Subcutaneous adipose tissue (tissue), 4 donors: Measurements from ENCODE around the gene LCNL1. TPM values are rescaled to one million over a fixed set of nuclear protein-coding genes. Genes with fewer than 3 reads are reported as not detected.

Experiments used
- total RNA-seq, 4 donors: library from RNA; depleted of rRNA; stranded (reverse); fragments of >200 nt; gene quantifications; one replicate each; pipeline ENCODE4 v1.1.0, GENCODE V29; 2016
- TF ChIP-seq, protein P1 (sequence below): fragments of 450-650 bp; IDR thresholded peaks from one replicate; pipeline ENCODE4 v1.5.1; 2016; ENCODE audit warnings: low read depth, mild to moderate bottlenecking, control low read depth, antibody characterized with exemption, moderate library complexity

The LCNL1 gene
- total RNA-seq, 4 donors from 2014 or later: not detected

GRCh38 chr9:136985853-136986252, 3.1 kb downstream of the LCNL1 start:
- TF ChIP-seq, protein P1, sequence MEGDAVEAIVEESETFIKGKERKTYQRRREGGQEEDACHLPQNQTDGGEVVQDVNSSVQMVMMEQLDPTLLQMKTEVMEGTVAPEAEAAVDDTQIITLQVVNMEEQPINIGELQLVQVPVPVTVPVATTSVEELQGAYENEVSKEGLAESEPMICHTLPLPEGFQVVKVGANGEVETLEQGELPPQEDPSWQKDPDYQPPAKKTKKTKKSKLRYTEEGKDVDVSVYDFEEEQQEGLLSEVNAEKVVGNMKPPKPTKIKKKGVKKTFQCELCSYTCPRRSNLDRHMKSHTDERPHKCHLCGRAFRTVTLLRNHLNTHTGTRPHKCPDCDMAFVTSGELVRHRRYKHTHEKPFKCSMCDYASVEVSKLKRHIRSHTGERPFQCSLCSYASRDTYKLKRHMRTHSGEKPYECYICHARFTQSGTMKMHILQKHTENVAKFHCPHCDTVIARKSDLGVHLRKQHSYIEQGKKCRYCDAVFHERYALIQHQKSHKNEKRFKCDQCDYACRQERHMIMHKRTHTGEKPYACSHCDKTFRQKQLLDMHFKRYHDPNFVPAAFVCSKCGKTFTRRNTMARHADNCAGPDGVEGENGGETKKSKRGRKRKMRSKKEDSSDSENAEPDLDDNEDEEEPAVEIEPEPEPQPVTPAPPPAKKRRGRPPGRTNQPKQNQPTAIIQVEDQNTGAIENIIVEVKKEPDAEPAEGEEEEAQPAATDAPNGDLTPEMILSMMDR: no peak

- TF ChIP-seq, protein P1: no peak
Measured at GRCh38 chr9:136988872-136989271, 6.1 kb downstream of the LCNL1 start.

- TF ChIP-seq, protein P1: no peak
Measured at GRCh38 chr9:136990242-136990911, 7.6 kb downstream of the LCNL1 start.

- TF ChIP-seq, protein P1: no peak
Measured at GRCh38 chr9:136991993-136992818, 9.4 kb downstream of the LCNL1 start, which contains the start of gene PAXX. PAXX (plus strand) TSS chr9:136992422; CDS start chr9:136992444, 22 bp downstream.

DNA sequence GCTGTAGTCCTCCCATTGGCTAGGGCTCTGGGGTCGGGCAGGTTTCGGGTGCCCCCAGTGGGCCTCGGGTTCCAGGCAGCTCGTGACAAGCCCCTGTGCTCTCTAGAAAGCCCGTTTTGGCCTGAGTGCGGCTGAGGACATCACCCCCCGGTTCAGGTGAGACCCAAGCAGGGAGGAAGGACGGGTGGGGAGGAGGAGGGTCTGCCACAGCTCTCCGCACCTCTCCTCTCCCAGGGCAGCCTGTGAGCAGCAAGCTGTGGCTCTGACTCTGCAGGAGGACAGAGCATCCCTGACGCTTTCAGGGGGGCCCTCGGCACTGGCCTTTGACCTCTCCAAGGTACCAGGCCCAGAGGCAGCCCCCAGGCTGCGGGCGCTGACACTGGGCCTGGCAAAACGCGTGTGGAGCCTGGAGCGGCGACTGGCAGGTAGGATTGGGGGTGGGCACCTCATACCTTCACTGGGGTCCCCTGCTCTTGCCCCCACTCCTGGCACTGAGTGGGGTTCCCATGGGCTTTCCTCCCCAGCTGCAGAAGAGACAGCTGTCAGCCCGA, 10.1 kb downstream of the LCNL1 start:
- TF ChIP-seq, protein P1: no peak

DNA sequence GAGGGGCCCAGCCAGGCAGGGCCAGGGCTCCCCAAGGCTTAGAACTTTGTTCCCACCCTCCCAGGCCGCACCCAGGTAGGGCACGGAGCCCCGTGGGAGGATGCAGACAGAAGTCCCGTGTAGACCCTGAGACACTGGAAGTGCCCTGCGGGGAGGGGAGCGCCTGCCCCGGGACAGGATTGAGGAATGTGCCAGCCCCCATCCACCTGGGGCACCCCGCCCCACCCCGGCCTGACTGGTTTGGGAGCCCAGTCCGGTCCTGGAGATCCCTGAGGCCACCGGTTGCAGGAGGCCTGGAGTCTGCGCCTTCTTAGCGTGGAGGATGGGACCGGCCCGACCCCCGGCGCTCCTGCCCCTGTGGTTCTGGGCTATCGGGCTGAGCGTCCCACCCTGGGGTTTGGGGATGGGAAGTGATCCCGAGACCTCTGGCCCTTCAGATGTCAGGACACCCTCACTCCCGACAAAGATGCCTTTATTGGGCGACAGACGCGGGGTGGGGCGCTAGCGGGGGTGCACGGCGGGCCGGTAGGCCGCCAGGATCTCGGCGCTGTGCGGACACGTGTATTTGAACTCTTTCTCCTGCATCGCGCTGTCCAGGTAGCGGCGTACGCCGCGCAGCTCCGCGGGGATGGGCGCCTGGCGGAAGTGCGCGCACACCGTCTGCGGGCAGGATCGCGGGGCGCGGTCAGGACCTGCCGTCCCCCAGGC, 11.5 kb downstream of the LCNL1 start:
- TF ChIP-seq, protein P1: no peak
